Caco-2 (cell line): ENCODE data around the gene JAG1. TPM values are rescaled to one million over a fixed set of nuclear protein-coding genes. Genes with fewer than 3 reads are reported as not detected.

Experiments
- BruUV-seq: library from RNA; stranded (reverse); fragments of 400-500 nt; replicated peaks from 2 replicates; lab custom pipeline; 2021; lab: Mats Ljungman, UMichigan
- CTCF ChIA-PET: fragments of 300-600 bp; sonication (Branson Sonifier 250); formaldehyde crosslinking; loops from one replicate; lab custom pipeline; 2022; ENCODE audit warnings: antibody characterized with exemption; lab: Charles Lee
- POLR2A ChIA-PET: fragments of 300-600 bp; sonication (Branson Sonifier 250); formaldehyde crosslinking; loops from one replicate; lab custom pipeline; 2022; ENCODE audit warnings: antibody characterized with exemption; lab: Charles Lee
- DNase-seq, 2 experiments: peaks; one replicate each; pipeline versions ENCODE4 v3.0.0 to v3.0.0-alpha.2; 2020 to 2022
- H3K27me3 ChIP-seq: replicated peaks from 2 replicates; pipeline ENCODE4 v1.6.0; 2011; ENCODE audit warnings: low read length; ENCODE audit not compliant: control insufficient read depth, insufficient read depth
- H3K36me3 ChIP-seq: 2 replicates; pipeline ENCODE4 v1.5.1; 2011; ENCODE audit warnings: low read length; ENCODE audit not compliant: control insufficient read depth, insufficient read depth
- H3K4me1 ChIP-seq: fragments of 250-450 bp; sonication (Bioruptor Pico); 2 replicates; pipeline ENCODE4 v1.5.1; 2020; ENCODE audit warnings: mild to moderate bottlenecking
- H3K4me3 ChIP-seq: 2 replicates; pipeline ENCODE4 v1.5.1; 2011; ENCODE audit warnings: low read depth, mild to moderate bottlenecking, control low read depth, low read length
- H3K9me3 ChIP-seq: fragments of 250-450 bp; sonication (Bioruptor Pico); 2 replicates; pipeline ENCODE4 v1.5.1; 2020; ENCODE audit warnings: mild to moderate bottlenecking, moderate library complexity
- H3K27ac Mint-ChIP-seq: one replicate; pipeline ENCODE4 v1.8.0; 2022; ENCODE audit warnings: mixed read lengths; ENCODE audit not compliant: unreplicated experiment
- H3K27me3 Mint-ChIP-seq: one replicate; pipeline ENCODE4 v1.8.0; 2022; ENCODE audit warnings: mixed read lengths; ENCODE audit not compliant: insufficient read depth, unreplicated experiment
- H3K36me3 Mint-ChIP-seq: one replicate; pipeline ENCODE4 v1.8.0; 2022; ENCODE audit warnings: mild to moderate bottlenecking, mixed read lengths; ENCODE audit not compliant: insufficient read depth, unreplicated experiment
- H3K4me1 Mint-ChIP-seq: one replicate; pipeline ENCODE4 v1.8.0; 2022; ENCODE audit warnings: low read depth, mixed read lengths; ENCODE audit not compliant: unreplicated experiment
- H3K4me3 Mint-ChIP-seq: one replicate; pipeline ENCODE4 v1.8.0; 2022; ENCODE audit warnings: mild to moderate bottlenecking, moderate library complexity, mixed read lengths; ENCODE audit not compliant: unreplicated experiment
- H3K9me3 Mint-ChIP-seq: one replicate; pipeline ENCODE4 v1.8.0; 2022; ENCODE audit warnings: mixed read lengths; ENCODE audit not compliant: unreplicated experiment
- intact Hi-C: fragments of 100-400 bp; cut with micrococcal nuclease; formaldehyde crosslinking; loops from one replicate; pipeline ENCODE4 v1.10.0; 2022; ENCODE audit not compliant: unreplicated experiment
- total RNA-seq: library from RNA; stranded (reverse); gene quantifications from 2 replicates; pipeline ENCODE4 v1.2.3, GENCODE V29; 2022
- TF ChIP-seq, protein P1 (sequence below), 2 experiments: fragments of 200-600 bp in 1 of 2; IDR thresholded peaks; 1 replicate in 1 of 2; 2 replicates in 1 of 2; pipeline versions ENCODE4 v1.5.1 to v1.8.0; 2011 to 2022; ENCODE audit warnings: antibody characterized with exemption in 1 of 2, control low read depth in 1 of 2, inconsistent platforms in 1 of 2, low read depth in 1 of 2, low read length in 1 of 2, mild to moderate bottlenecking in 1 of 2, moderate library complexity in 1 of 2; ENCODE audit not compliant: insufficient read depth in 1 of 2, severe bottlenecking in 1 of 2, unreplicated experiment in 1 of 2

Gene JAG1
- total RNA-seq, 1 experiment from 2014 or later: 69.8 TPM

DNA sequence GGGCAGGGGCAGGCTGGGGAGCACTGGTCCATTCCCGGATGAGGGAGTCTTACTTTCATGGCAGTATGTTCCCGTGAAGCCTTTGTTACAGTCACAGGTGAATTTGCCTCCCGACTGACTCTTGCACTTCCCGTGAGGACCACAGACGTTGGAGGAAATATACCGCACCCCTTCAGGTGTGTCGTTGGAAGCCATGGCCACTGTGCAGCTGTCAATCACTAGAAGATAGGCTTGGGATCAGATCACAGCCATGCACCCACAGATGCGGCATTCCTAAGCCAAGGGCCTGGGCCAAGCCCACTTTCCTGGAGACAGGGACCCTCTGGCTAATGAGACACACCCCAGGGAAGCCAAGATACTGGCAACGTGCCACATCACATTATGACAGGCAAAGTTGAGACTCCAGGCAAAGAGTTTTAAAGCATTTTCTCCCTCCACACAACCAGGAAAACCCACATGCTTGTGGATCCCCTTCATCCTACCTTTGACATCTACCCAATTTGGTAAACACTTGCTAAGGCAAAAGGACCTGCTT is 26.8 kb downstream of the JAG1 start:
- intact Hi-C loops: no loop called here
- H3K9me3 ChIP-seq: no peaks in the 10 kb centered on the region

DNA sequence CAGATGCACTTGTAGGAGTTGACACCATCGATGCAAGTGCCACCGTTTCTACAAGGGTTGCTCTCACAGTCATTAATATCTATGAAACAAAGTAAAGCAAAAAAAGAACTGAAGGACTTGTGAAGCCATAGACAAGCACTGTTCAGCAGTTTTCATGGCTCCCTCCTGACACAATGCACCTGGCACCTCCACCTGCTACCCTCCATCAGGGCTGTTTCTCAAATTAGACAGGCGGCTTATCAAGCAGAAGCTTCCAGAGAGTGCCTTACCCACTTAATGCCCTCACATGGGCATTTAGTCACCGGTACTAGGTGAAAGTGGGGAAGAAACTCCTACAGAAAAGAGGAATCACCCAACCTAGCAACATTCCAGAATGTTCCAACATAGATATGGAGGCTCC is 27.8 kb downstream of the JAG1 start:
- ChIA-PET POLR2A (no interaction called here), CTCF (no interaction called here)
- H3K27ac Mint-ChIP-seq: no peak overlapping the region
- intact Hi-C loops: no loop called here
- Histone ChIP-seq H3K4me3 (no peak overlapping the region), H3K27me3 (no peaks in the 10 kb centered on the region), H3K9me3 (no peaks in the 10 kb centered on the region), H3K36me3 (peaks cover 14% of the 10 kb centered on the region), H3K4me1 (no peaks in the 10 kb centered on the region)
- H3K4me3 Mint-ChIP-seq: no peak overlapping the region
- H3K36me3 Mint-ChIP-seq: peaks cover 100% of the 10 kb centered on the region
- BruUV-seq: no TSS peak
- TF ChIP-seq, protein P1, sequence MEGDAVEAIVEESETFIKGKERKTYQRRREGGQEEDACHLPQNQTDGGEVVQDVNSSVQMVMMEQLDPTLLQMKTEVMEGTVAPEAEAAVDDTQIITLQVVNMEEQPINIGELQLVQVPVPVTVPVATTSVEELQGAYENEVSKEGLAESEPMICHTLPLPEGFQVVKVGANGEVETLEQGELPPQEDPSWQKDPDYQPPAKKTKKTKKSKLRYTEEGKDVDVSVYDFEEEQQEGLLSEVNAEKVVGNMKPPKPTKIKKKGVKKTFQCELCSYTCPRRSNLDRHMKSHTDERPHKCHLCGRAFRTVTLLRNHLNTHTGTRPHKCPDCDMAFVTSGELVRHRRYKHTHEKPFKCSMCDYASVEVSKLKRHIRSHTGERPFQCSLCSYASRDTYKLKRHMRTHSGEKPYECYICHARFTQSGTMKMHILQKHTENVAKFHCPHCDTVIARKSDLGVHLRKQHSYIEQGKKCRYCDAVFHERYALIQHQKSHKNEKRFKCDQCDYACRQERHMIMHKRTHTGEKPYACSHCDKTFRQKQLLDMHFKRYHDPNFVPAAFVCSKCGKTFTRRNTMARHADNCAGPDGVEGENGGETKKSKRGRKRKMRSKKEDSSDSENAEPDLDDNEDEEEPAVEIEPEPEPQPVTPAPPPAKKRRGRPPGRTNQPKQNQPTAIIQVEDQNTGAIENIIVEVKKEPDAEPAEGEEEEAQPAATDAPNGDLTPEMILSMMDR (IDR thresholded peaks at IDR 0.05; ENCODE audit: insufficient read depth in 1 of 2, low read depth in 1 of 2, low read length in 1 of 2, severe bottlenecking in 1 of 2, unreplicated experiment in 1 of 2): no peak
- H3K4me1 Mint-ChIP-seq: no peaks in the 10 kb centered on the region
- no peaks in the 10 kb centered on the region for H3K27me3 Mint-ChIP-seq
- DNase-seq: no peak
- H3K9me3 Mint-ChIP-seq: no peaks in the 10 kb centered on the region

More for the DNA sequence above, 26.8 kb downstream of the JAG1 start:
- Mint-ChIP-seq H3K4me1 (no peaks in the 10 kb centered on the region), H3K4me3 (no peak overlapping the region), H3K27ac (no peak overlapping the region), H3K36me3 (peaks cover 100% of the 10 kb centered on the region), H3K27me3 (no peaks in the 10 kb centered on the region), H3K9me3 (no peaks in the 10 kb centered on the region)
- H3K4me1 ChIP-seq: no peaks in the 10 kb centered on the region
- DNase-seq: no peak
- TF ChIP-seq, protein P1 (IDR thresholded peaks at IDR 0.05; ENCODE audit: insufficient read depth in 1 of 2, low read depth in 1 of 2, low read length in 1 of 2, severe bottlenecking in 1 of 2, unreplicated experiment in 1 of 2): no peak
- no peak overlapping the region for H3K4me3 ChIP-seq
- ChIA-PET POLR2A (no interaction called here), CTCF (no interaction called here)
- H3K36me3 ChIP-seq: peaks cover 12% of the 10 kb centered on the region
- no TSS peak for BruUV-seq
- H3K27me3 ChIP-seq: no peaks in the 10 kb centered on the region

DNA sequence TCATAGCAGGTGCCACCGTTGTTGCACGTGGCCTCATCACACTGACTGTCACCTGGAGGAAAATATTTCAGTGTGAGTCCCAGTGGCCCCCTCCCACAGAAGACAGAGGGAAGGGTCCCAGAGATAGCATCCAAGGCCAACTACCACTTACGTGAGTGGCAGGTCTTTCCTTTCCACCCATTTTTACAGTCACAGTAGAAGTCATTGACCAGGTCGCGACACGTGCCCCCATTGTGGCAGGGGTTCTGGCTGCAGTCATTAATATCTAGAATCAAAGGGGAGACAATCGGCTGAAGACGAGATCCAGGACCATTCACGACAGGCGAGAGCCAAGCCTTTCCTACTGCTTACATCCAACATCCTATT is 28.6 kb downstream of the JAG1 start:
- H3K4me3 ChIP-seq: no peak overlapping the region
- intact Hi-C loops: no loop called here
- no peaks in the 10 kb centered on the region for H3K27me3 ChIP-seq
- H3K36me3 ChIP-seq: peaks cover 17% of the 10 kb centered on the region
- no peak for DNase-seq
- H3K4me1 ChIP-seq: no peaks in the 10 kb centered on the region
- POLR2A ChIA-PET: no interaction called here
- no TSS peak for BruUV-seq
- no peak overlapping the region for H3K27ac Mint-ChIP-seq
- H3K9me3 ChIP-seq: no peaks in the 10 kb centered on the region
- no peaks in the 10 kb centered on the region for H3K9me3 Mint-ChIP-seq
- H3K4me1 Mint-ChIP-seq: no peaks in the 10 kb centered on the region
- CTCF ChIA-PET: no interaction called here
- H3K36me3 Mint-ChIP-seq: peaks cover 100% of the 10 kb centered on the region
- no peaks in the 10 kb centered on the region for H3K27me3 Mint-ChIP-seq
- H3K4me3 Mint-ChIP-seq: no peak overlapping the region
- TF ChIP-seq, protein P1 (IDR thresholded peaks at IDR 0.05; ENCODE audit: insufficient read depth in 1 of 2, low read depth in 1 of 2, low read length in 1 of 2, severe bottlenecking in 1 of 2, unreplicated experiment in 1 of 2): no peak
